Glutamatergic neuron (in vitro differentiated cells): ENCODE data around the gene PRSS22. TPM values are rescaled to one million over a fixed set of nuclear protein-coding genes. Genes with fewer than 3 reads are reported as not detected.

Experiments
- DNase-seq: peaks from one replicate; pipeline ENCODE4 v3.0.0; 2022
- H3K27ac Mint-ChIP-seq: one replicate; pipeline ENCODE4 v1.8.0; 2020; ENCODE audit warnings: mild to moderate bottlenecking, mixed read lengths, inconsistent platforms; ENCODE audit not compliant: unreplicated experiment
- H3K27me3 Mint-ChIP-seq: one replicate; pipeline ENCODE4 v1.8.0; 2020; ENCODE audit warnings: mild to moderate bottlenecking, moderate library complexity, mixed read lengths, inconsistent platforms; ENCODE audit not compliant: unreplicated experiment
- H3K36me3 Mint-ChIP-seq: one replicate; pipeline ENCODE4 v1.8.0; 2020; ENCODE audit warnings: mild to moderate bottlenecking, mixed read lengths, inconsistent platforms; ENCODE audit not compliant: unreplicated experiment
- H3K4me1 Mint-ChIP-seq: one replicate; pipeline ENCODE4 v1.8.0; 2020; ENCODE audit warnings: mild to moderate bottlenecking, low read depth, mixed read lengths, inconsistent platforms; ENCODE audit not compliant: unreplicated experiment
- H3K4me3 Mint-ChIP-seq: one replicate; pipeline ENCODE4 v1.8.0; 2020; ENCODE audit warnings: mild to moderate bottlenecking, mixed read lengths, inconsistent platforms; ENCODE audit not compliant: unreplicated experiment
- H3K9me3 Mint-ChIP-seq: one replicate; pipeline ENCODE4 v1.8.0; 2020; ENCODE audit warnings: mild to moderate bottlenecking, moderate library complexity, mixed read lengths, inconsistent platforms; ENCODE audit not compliant: unreplicated experiment
- CTCF ChIP-seq: fragments of 200-600 bp; sonication (generic); IDR thresholded peaks from one replicate; pipeline ENCODE4 v1.5.0; 2021; ENCODE audit not compliant: partially characterized antibody, unreplicated experiment
- total RNA-seq: library from RNA; stranded (reverse); fragmentation: NEBNext Ultra II Directional; extraction: Animal tissue kit (Norgen Biotek cat#: 25700); gene quantifications from one replicate; pipeline ENCODE4 v1.2.1, GENCODE V29; 2021; ENCODE audit not compliant: unreplicated experiment

Gene PRSS22
- total RNA-seq, 1 donor from 2014 or later, result not detected

GRCh38 chr16:2834968-2835367 lies 23.0 kb downstream of the PRSS22 start:
- no peak for DNase-seq
- no peaks in the 10 kb centered on the region for H3K9me3 Mint-ChIP-seq
- no peaks in the 10 kb centered on the region for H3K4me1 Mint-ChIP-seq
- H3K4me3 Mint-ChIP-seq, result no peak overlapping the region
- TF ChIP-seq CTCF, result no peak
- no peaks in the 10 kb centered on the region for H3K36me3 Mint-ChIP-seq
- H3K27ac Mint-ChIP-seq, result no peak overlapping the region
- peaks cover 2% of the 10 kb centered on the region for H3K27me3 Mint-ChIP-seq

DNA sequence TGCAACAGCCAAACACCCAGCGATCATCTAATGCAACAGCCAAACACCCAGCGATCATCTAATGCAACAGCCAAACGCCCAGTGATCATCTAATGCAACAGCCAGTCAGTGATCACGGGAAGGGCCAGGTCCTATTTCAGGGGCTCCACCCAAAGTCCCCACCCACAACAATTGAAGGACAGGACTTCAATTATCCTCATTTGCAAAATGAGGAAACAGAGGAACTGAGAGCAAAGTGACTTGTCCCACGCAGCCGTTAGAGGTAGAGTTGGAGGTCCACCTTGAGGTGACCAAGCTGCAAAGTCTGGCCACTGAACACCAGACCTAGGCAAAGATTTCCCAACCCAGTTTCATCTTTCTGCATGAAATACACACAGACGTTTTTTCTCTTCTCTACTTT lies 24.2 kb downstream of the PRSS22 start:
- DNase-seq, result no peak
- Mint-ChIP-seq H3K27ac (no peak overlapping the region), H3K27me3 (peaks cover 2% of the 10 kb centered on the region), H3K9me3 (no peaks in the 10 kb centered on the region), H3K4me1 (no peaks in the 10 kb centered on the region), H3K36me3 (no peaks in the 10 kb centered on the region), H3K4me3 (no peak overlapping the region)
- no peak for TF ChIP-seq CTCF

- peaks cover 2% of the 10 kb centered on the region for H3K4me1 Mint-ChIP-seq
- no peak overlapping the region for H3K27ac Mint-ChIP-seq
- H3K4me3 Mint-ChIP-seq, result no peak overlapping the region
- TF ChIP-seq CTCF, result no peak
- peaks cover 2% of the 10 kb centered on the region for H3K27me3 Mint-ChIP-seq
- peaks cover under 1% of the 10 kb centered on the region for H3K9me3 Mint-ChIP-seq
- DNase-seq, result no peak
- H3K36me3 Mint-ChIP-seq, result no peaks in the 10 kb centered on the region
These were observed 26.8 kb downstream of the PRSS22 start for GRCh38 chr16:2831203-2831602.

DNA sequence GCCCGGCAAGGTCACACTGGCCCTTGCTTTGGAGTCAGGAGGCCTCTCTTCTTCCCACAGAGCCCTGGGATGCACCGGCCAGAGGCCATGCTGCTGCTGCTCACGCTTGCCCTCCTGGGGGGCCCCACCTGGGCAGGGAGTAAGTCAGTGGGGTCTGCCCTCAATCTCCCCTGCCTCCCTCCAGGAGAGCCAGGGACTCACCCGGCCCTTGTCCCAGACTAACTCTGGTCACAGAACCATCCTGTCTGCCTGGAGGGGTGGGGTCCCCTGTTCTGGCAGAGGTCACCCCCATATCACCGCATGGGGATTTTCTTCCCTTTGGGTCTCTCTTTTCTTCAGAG lies 27.6 kb downstream of the PRSS22 start:
- no peaks in the 10 kb centered on the region for H3K36me3 Mint-ChIP-seq
- no peak for DNase-seq
- TF ChIP-seq CTCF, result no peak

DNA sequence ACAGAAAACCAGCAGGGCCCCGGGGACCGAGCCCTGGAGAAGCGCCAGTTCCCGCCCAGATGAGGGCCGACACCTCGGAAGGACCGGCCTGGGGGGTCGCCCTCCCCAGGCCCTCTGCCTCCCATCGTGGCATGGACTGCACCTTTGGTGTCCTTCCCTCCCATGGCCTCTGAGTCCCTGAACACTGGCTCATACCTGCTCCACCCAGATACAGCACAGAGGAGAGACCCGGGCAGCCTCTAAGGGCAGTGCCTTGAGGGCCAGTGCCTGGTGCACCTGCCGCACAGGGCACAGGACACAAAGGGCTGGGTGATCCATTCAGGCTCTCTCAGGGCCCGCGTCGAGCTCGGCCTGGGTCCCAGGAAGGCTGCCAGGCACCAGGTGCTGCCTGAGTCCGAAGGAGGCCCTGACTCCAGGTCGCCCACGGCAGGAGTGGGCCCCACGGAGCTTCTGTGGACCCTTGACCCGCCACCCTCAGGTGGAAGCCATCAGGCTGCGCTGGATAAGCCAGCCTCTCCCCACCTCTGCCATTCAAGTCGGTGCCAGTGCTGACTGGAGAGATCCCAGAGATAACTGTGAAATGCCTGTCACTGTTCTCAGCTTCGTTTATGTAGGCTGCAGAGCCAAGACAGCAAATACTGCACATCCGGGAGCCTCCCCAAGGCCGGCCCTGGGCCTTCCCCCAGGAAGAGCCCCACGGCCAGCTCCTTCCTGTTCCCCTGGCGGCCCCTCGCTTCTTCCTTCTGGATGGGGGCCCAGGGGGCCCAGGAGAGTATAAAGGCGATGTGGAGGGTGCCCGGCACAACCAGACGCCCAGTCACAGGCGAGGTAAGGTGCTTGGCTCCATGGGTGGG lies 28.2 kb downstream of the PRSS22 start, which contains the start of gene ZG16B:
TSS of gene ZG16B (plus strand) at position 803 of the 854 bp plus-strand sequence. CDS start 139 bp downstream, outside the sequence.
- DNase-seq, result no peak
- TF ChIP-seq CTCF, result no peak
- H3K9me3 Mint-ChIP-seq, result peaks cover 2% of the 10 kb centered on the region
- H3K27ac Mint-ChIP-seq, result no peak within 1 kb of the TSS
- H3K4me1 Mint-ChIP-seq, result peaks cover 2% of the 10 kb centered on the region
- peaks cover 10% of the 10 kb centered on the region for H3K27me3 Mint-ChIP-seq
- H3K36me3 Mint-ChIP-seq, result no peaks in the 10 kb centered on the region
- H3K4me3 Mint-ChIP-seq, result no peak within 1 kb of the TSS

More for the DNA sequence above, 27.6 kb downstream of the PRSS22 start:
- peaks cover 2% of the 10 kb centered on the region for H3K4me1 Mint-ChIP-seq
- H3K4me3 Mint-ChIP-seq, result no peak overlapping the region
- H3K27ac Mint-ChIP-seq, result no peak overlapping the region
- H3K27me3 Mint-ChIP-seq, result peaks cover 6% of the 10 kb centered on the region
- H3K9me3 Mint-ChIP-seq, result peaks cover 2% of the 10 kb centered on the region
